Mesendoderm (in vitro differentiated cells): ENCODE measurements around the gene IZUMO1.

Source experiments
- DNase-seq: peaks from one replicate; pipeline ENCODE4 v3.0.0; 2013
- H2AK5ac ChIP-seq: 2 replicates; pipeline ENCODE4 v1.6.1; 2013; ENCODE audit warnings: low read length, inconsistent platforms
- H2BK120ac ChIP-seq: 2 replicates; pipeline ENCODE4 v1.6.1; 2013; ENCODE audit warnings: low read depth, mild to moderate bottlenecking, low read length, moderate library complexity, mixed read lengths
- H2BK15ac ChIP-seq: replicated peaks from 2 replicates; pipeline ENCODE4 v1.6.1; 2013; ENCODE audit warnings: low read depth, mild to moderate bottlenecking, moderate library complexity
- H2BK5ac ChIP-seq: 2 replicates; pipeline ENCODE4 v1.6.1; 2013; ENCODE audit warnings: low read length, inconsistent platforms
- H3K18ac ChIP-seq: 2 replicates; pipeline ENCODE4 v1.6.1; 2013; ENCODE audit warnings: mild to moderate bottlenecking, low read length, mixed read lengths
- H3K23ac ChIP-seq: one replicate; pipeline ENCODE4 v1.6.1; 2013; ENCODE audit warnings: low read length
- H3K27ac ChIP-seq: 2 replicates; pipeline ENCODE4 v1.5.1; 2013; ENCODE audit warnings: low read depth, mild to moderate bottlenecking, inconsistent platforms, low read length, moderate library complexity
- H3K27me3 ChIP-seq: 2 replicates; pipeline ENCODE4 v1.6.1; 2013; ENCODE audit warnings: low read length, control low read depth, mild to moderate bottlenecking, inconsistent platforms; ENCODE audit not compliant: insufficient read depth, poor library complexity
- H3K36me3 ChIP-seq: 2 replicates; pipeline ENCODE4 v1.6.1; 2013; ENCODE audit warnings: low read length, inconsistent platforms; ENCODE audit not compliant: control insufficient read depth, insufficient read depth
- H3K4ac ChIP-seq: one replicate; pipeline ENCODE4 v1.6.1; 2013; ENCODE audit warnings: low read depth, mild to moderate bottlenecking, low read length, moderate library complexity
- H3K4me1 ChIP-seq: 2 replicates; pipeline ENCODE4 v1.6.1; 2013; ENCODE audit warnings: low read depth, low read length, inconsistent platforms; ENCODE audit not compliant: control insufficient read depth
- H3K4me2 ChIP-seq: 2 replicates; pipeline ENCODE4 v1.6.1; 2013; ENCODE audit warnings: low read length
- H3K4me3 ChIP-seq: 2 replicates; pipeline ENCODE4 v1.5.1; 2013; ENCODE audit warnings: mild to moderate bottlenecking, low read length
- H3K56ac ChIP-seq: one replicate; pipeline ENCODE4 v1.6.1; 2013; ENCODE audit warnings: low read length
- H3K79me1 ChIP-seq: 2 replicates; pipeline ENCODE4 v1.6.1; 2013; ENCODE audit warnings: low read length, inconsistent platforms
- H3K79me2 ChIP-seq: 2 replicates; pipeline ENCODE4 v1.6.1; 2013; ENCODE audit warnings: mild to moderate bottlenecking, low read length; ENCODE audit not compliant: control insufficient read depth, insufficient read depth
- H3K9ac ChIP-seq: 2 replicates; pipeline ENCODE4 v1.6.1; 2013; ENCODE audit warnings: low read length, inconsistent platforms
- H4K5ac ChIP-seq: one replicate; pipeline ENCODE4 v1.6.1; 2013; ENCODE audit warnings: low read length
- H4K8ac ChIP-seq: one replicate; pipeline ENCODE4 v1.6.1; 2013; ENCODE audit warnings: low read depth, mild to moderate bottlenecking, control low read depth, low read length, moderate library complexity
- WGBS: extraction: QIAGEN DNeasy Blood & Tissue Kit; methylation state at CpG from one replicate; pipeline ENCODE4 v1.1.7; 2013; ENCODE audit warnings: low lambda C conversion rate, missing lambda C conversion rate; ENCODE audit not compliant: insufficient coverage; ENCODE audit errors: extremely low coverage; 5-methylcytosine and 5-hydroxymethylcytosine counted together

The IZUMO1 gene

GRCh38 chr19:48708471-48708870, 38.2 kb downstream of the IZUMO1 start:
- Histone ChIP-seq H2AK5ac (no peak overlapping the region), H3K9ac (no peak overlapping the region), H3K18ac (no peak overlapping the region), H3K27me3 (no peaks in the 10 kb centered on the region), H3K27ac (no peak overlapping the region), H4K8ac (no peak overlapping the region), H3K56ac (no peak overlapping the region), H3K36me3 (no peaks in the 10 kb centered on the region), H3K79me2 (no peaks in the 10 kb centered on the region), H3K4me1 (no peaks in the 10 kb centered on the region), H4K5ac (no peak overlapping the region), H2BK5ac (no peak overlapping the region), H3K79me1 (no peaks in the 10 kb centered on the region), H3K23ac (no peak overlapping the region), H2BK120ac (no peak overlapping the region), H3K4ac (no peak overlapping the region), H2BK15ac (no peak overlapping the region), H3K4me2 (no peak overlapping the region), H3K4me3 (no peak overlapping the region)
- no peak for DNase-seq
- no CpG with 5 or more reads among the region's 11 CpGs for WGBS

- no peak overlapping the region for H3K9ac ChIP-seq
- H2BK15ac ChIP-seq = no peak overlapping the region
- H4K5ac ChIP-seq = no peak overlapping the region
- H3K4me1 ChIP-seq = no peaks in the 10 kb centered on the region
- no peak overlapping the region for H3K4me2 ChIP-seq
- no peak overlapping the region for H3K27ac ChIP-seq
- H3K4ac ChIP-seq = no peak overlapping the region
- no peaks in the 10 kb centered on the region for H3K27me3 ChIP-seq
- H2AK5ac ChIP-seq = no peak overlapping the region
- WGBS = no CpG with 5 or more reads among the region's 2 CpGs
- H3K4me3 ChIP-seq = no peak overlapping the region
- H2BK5ac ChIP-seq = no peak overlapping the region
- no peak overlapping the region for H4K8ac ChIP-seq
- no peak overlapping the region for H3K23ac ChIP-seq
- H2BK120ac ChIP-seq = no peak overlapping the region
- H3K79me1 ChIP-seq = no peaks in the 10 kb centered on the region
- DNase-seq = no peak
- no peak overlapping the region for H3K56ac ChIP-seq
- H3K36me3 ChIP-seq = no peaks in the 10 kb centered on the region
- H3K79me2 ChIP-seq = no peaks in the 10 kb centered on the region
- H3K18ac ChIP-seq = no peak overlapping the region
Measured at GRCh38 chr19:48705431-48705830, 41.3 kb downstream of the IZUMO1 start.

GRCh38 chr19:48703316-48703715, 43.4 kb downstream of the IZUMO1 start:
- no peak overlapping the region for H3K9ac ChIP-seq
- no peak overlapping the region for H3K56ac ChIP-seq
- no peak overlapping the region for H2BK5ac ChIP-seq
- H2AK5ac ChIP-seq = no peak overlapping the region
- no peak overlapping the region for H3K18ac ChIP-seq
- no peaks in the 10 kb centered on the region for H3K79me1 ChIP-seq
- no CpG with 5 or more reads among the region's 23 CpGs for WGBS
- H4K8ac ChIP-seq = no peak overlapping the region
- H3K4me3 ChIP-seq = no peak overlapping the region
- no peaks in the 10 kb centered on the region for H3K27me3 ChIP-seq
- H3K4ac ChIP-seq = no peak overlapping the region
- no peak overlapping the region for H3K23ac ChIP-seq
- H3K4me2 ChIP-seq = no peak overlapping the region
- no peak for DNase-seq
- H2BK120ac ChIP-seq = no peak overlapping the region
- H4K5ac ChIP-seq = no peak overlapping the region
- no peak overlapping the region for H3K27ac ChIP-seq
- no peaks in the 10 kb centered on the region for H3K36me3 ChIP-seq
- H2BK15ac ChIP-seq = no peak overlapping the region
- no peaks in the 10 kb centered on the region for H3K4me1 ChIP-seq
- H3K79me2 ChIP-seq = no peaks in the 10 kb centered on the region

DNA sequence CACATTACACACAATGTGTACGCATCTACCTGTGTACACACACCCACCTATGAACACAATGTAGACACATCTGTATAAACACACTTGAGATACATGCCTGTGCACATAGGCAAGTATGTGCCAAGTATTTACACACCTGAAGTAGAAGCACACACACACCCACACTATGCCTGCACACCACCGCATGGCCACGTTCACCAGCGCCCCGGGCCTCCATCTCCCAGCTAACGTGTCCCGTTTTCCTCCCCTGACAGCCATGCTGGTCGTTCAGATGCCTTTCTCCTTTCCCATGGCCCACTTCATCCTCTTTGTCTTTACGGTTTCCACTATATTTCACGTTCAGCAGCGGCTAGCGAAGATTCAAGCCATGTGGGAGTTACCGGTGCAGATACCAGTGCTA, 44.0 kb downstream of the IZUMO1 start:
- H4K5ac ChIP-seq = no peak overlapping the region
- H4K8ac ChIP-seq = no peak overlapping the region
- H3K4ac ChIP-seq = no peak overlapping the region
- no peak overlapping the region for H3K23ac ChIP-seq
- H3K9ac ChIP-seq = no peak overlapping the region
- no peak overlapping the region for H2BK15ac ChIP-seq
- H3K18ac ChIP-seq = no peak overlapping the region
- WGBS = no CpG with 5 or more reads among the region's 13 CpGs
- no peak overlapping the region for H2BK120ac ChIP-seq
- H3K56ac ChIP-seq = no peak overlapping the region
- no peaks in the 10 kb centered on the region for H3K36me3 ChIP-seq
- no peak overlapping the region for H2AK5ac ChIP-seq
- no peak for DNase-seq
- no peak overlapping the region for H2BK5ac ChIP-seq
- no peaks in the 10 kb centered on the region for H3K79me2 ChIP-seq
- no peak overlapping the region for H3K27ac ChIP-seq
- H3K79me1 ChIP-seq = no peaks in the 10 kb centered on the region
- no peak overlapping the region for H3K4me2 ChIP-seq
- H3K27me3 ChIP-seq = no peaks in the 10 kb centered on the region
- H3K4me1 ChIP-seq = no peaks in the 10 kb centered on the region
- H3K4me3 ChIP-seq = no peak overlapping the region

- DNase-seq = no peak
- WGBS = no CpG with 5 or more reads among the region's 4 CpGs
Measured at GRCh38 chr19:48698046-48698445, 48.7 kb downstream of the IZUMO1 start.

DNA sequence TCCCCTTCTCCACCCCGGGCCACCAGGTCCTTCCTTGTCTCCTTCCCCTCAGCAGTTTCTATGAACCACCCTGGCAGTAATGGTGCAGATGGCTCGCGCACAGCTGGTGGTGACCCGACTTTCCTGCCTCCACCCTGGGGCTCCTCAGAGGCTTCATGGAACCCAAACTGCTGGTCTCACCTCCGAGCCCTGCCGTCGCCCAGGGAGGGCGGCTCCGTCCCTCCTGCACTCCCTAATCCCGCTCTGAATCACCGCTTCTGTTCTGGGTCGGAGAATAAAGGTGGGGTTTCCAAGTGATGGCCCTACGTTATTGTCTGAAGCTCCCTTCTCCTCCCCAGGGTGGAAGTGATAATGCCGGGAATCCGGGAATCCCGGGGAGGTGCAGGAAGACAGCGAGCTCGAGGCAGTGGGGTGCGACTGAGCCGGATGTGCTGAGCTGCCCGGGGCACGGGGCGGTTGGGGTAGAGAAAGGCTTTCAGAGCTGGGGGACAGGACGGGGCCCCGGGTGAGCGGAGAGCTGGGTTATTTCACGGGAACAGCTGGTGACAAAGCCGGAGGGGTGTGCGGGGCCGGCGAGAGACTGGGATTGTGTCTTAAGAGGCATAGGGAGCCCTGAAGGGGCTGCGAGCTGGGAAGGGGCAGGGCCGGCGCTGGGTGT, 50.2 kb downstream of the IZUMO1 start:
- no CpG with 5 or more reads among the region's 34 CpGs for WGBS
- DNase-seq = peak; percentile 83
- peak overlapping the region; percentile 52 for H3K18ac ChIP-seq

More at GRCh38 chr19:48698046-48698445, 48.7 kb downstream of the IZUMO1 start:
- Histone ChIP-seq H4K5ac (no peak overlapping the region), H2BK5ac (no peak overlapping the region), H2AK5ac (no peak overlapping the region), H3K79me1 (no peaks in the 10 kb centered on the region), H3K79me2 (no peaks in the 10 kb centered on the region), H3K4me2 (no peak overlapping the region), H3K4me1 (no peaks in the 10 kb centered on the region), H4K8ac (no peak overlapping the region), H3K23ac (no peak overlapping the region), H3K9ac (no peak overlapping the region), H2BK15ac (no peak overlapping the region), H3K56ac (no peak overlapping the region), H3K27me3 (no peaks in the 10 kb centered on the region), H3K27ac (no peak overlapping the region), H3K4ac (no peak overlapping the region), H2BK120ac (no peak overlapping the region), H3K18ac (no peak overlapping the region), H3K4me3 (no peak overlapping the region), H3K36me3 (no peaks in the 10 kb centered on the region)

More for the DNA sequence above, 50.2 kb downstream of the IZUMO1 start:
- peak overlapping the region; percentile 85 for H3K56ac ChIP-seq
- no peaks in the 10 kb centered on the region for H3K36me3 ChIP-seq
- H2AK5ac ChIP-seq = no peak overlapping the region
- H3K79me2 ChIP-seq = no peaks in the 10 kb centered on the region
- no peak overlapping the region for H2BK5ac ChIP-seq
- H3K4me3 ChIP-seq = peak overlapping the region; percentile 24
- H3K4ac ChIP-seq = no peak overlapping the region
- H3K4me2 ChIP-seq = peak overlapping the region; percentile 97
- H3K4me1 ChIP-seq = no peaks in the 10 kb centered on the region
- H3K27me3 ChIP-seq = no peaks in the 10 kb centered on the region
- H3K23ac ChIP-seq = no peak overlapping the region
- H2BK120ac ChIP-seq = no peak overlapping the region
- H2BK15ac ChIP-seq = no peak overlapping the region
- no peak overlapping the region for H4K5ac ChIP-seq
- H3K27ac ChIP-seq = peak overlapping the region; percentile 46
- peak overlapping the region; percentile 57 for H3K9ac ChIP-seq
- no peaks in the 10 kb centered on the region for H3K79me1 ChIP-seq
- no peak overlapping the region for H4K8ac ChIP-seq
